ENCODE results near the gene TNIK. TPM values are rescaled to one million over a fixed set of nuclear protein-coding genes. Genes with fewer than 3 reads are reported as not detected.

TNIK gene
- total and polyA plus RNA-seq, 3 donors from 2014 or later = 39.3 to 99.6 (median 83.5) TPM

DNA sequence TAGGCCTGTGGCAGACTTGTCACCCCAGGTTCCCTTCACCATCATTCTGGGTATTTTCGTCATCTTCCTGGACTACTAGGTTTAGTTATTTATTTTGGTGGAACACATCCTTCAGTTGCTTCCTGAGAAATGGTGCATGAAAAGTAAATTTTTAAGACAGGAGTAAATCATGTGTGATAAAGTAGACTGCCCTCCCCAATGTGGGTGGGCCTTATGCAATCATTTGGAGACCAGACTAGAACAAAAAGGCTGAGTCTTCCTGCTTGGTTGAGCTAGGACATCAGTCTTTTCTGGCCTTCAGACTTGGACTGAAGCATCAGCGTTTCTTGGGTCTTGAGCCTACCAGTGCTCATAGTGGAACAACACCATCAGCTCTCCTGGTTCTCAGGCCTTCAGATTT, 382.9 kb downstream of the TNIK start:
- Histone ChIP-seq H3K27me3 (no peaks in the 10 kb centered on the region), H3K27ac (no peak overlapping the region), H3K4me3 (no peak overlapping the region), H3K36me3 (ENCODE audit: low read depth, missing control alignments) (no peaks in the 10 kb centered on the region), H3K9me3 (no peaks in the 10 kb centered on the region), H3K4me1 (no peaks in the 10 kb centered on the region)
- TF ChIP-seq POLR2A (IDR thresholded peaks at IDR 0.05) = no peak
- TF ChIP-seq, protein P1, sequence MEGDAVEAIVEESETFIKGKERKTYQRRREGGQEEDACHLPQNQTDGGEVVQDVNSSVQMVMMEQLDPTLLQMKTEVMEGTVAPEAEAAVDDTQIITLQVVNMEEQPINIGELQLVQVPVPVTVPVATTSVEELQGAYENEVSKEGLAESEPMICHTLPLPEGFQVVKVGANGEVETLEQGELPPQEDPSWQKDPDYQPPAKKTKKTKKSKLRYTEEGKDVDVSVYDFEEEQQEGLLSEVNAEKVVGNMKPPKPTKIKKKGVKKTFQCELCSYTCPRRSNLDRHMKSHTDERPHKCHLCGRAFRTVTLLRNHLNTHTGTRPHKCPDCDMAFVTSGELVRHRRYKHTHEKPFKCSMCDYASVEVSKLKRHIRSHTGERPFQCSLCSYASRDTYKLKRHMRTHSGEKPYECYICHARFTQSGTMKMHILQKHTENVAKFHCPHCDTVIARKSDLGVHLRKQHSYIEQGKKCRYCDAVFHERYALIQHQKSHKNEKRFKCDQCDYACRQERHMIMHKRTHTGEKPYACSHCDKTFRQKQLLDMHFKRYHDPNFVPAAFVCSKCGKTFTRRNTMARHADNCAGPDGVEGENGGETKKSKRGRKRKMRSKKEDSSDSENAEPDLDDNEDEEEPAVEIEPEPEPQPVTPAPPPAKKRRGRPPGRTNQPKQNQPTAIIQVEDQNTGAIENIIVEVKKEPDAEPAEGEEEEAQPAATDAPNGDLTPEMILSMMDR (IDR thresholded peaks at IDR 0.05) = no peak
- WGBS, 2 donors = 79 to 89% methylated on average over 2 of the region's 2 CpGs
- no peak for DNase-seq
- intact Hi-C loops (cut with DNase I; ENCODE audit: low total_unique reads) = no loop called here

- Histone ChIP-seq H3K36me3 (ENCODE audit: low read depth, missing control alignments) (no peaks in the 10 kb centered on the region), H3K4me1 (no peaks in the 10 kb centered on the region), H3K9me3 (no peaks in the 10 kb centered on the region), H3K4me3 (no peak overlapping the region), H3K27ac (no peak overlapping the region), H3K27me3 (no peaks in the 10 kb centered on the region)
- no peak for TF ChIP-seq POLR2A (IDR thresholded peaks at IDR 0.05)
- TF ChIP-seq, protein P1 (IDR thresholded peaks at IDR 0.05) = no peak
- DNase-seq = no peak
- intact Hi-C loops (cut with DNase I; ENCODE audit: low total_unique reads) = no loop called here
Measured at GRCh38 chr3:171072432-171072831, 387.8 kb downstream of the TNIK start.

DNA sequence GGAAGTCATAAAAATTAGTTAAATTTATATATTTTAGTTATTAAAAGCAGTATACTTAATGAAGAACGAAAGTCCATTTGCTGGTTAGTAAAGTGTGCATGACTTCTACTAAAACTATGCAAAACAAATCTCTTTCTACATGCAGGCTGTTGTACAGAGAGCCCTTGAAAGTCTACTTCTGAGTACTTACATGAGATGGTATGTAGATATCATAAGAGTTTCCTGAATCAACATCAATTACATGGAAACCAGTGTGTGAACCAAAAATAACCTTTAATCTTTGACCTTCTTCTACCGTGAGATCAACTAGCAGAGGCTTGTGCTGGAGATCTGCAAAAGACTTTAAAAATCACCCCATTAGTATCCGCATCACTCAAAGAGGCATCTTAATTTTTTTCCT, 391.5 kb downstream of the TNIK start:
- Histone ChIP-seq H3K36me3 (ENCODE audit: low read depth, missing control alignments) (no peaks in the 10 kb centered on the region), H3K27me3 (no peaks in the 10 kb centered on the region), H3K4me1 (no peaks in the 10 kb centered on the region), H3K27ac (no peak overlapping the region), H3K4me3 (no peak overlapping the region), H3K9me3 (no peaks in the 10 kb centered on the region)
- 82 to 86% methylated on average over 3 of the region's 3 CpGs for WGBS, 2 donors
- intact Hi-C loops (cut with DNase I; ENCODE audit: low total_unique reads) = no loop called here
- no peak for DNase-seq
- no peak for TF ChIP-seq POLR2A (IDR thresholded peaks at IDR 0.05)
- TF ChIP-seq, protein P1 (IDR thresholded peaks at IDR 0.05) = no peak

- Histone ChIP-seq H3K36me3 (ENCODE audit: low read depth, missing control alignments) (no peaks in the 10 kb centered on the region), H3K9me3 (no peaks in the 10 kb centered on the region), H3K27me3 (no peaks in the 10 kb centered on the region), H3K4me3 (no peak overlapping the region), H3K27ac (no peak overlapping the region), H3K4me1 (no peaks in the 10 kb centered on the region)
- DNase-seq = no peak
- intact Hi-C loops (cut with DNase I; ENCODE audit: low total_unique reads) = no loop called here
- no peak for TF ChIP-seq POLR2A (IDR thresholded peaks at IDR 0.05)
- TF ChIP-seq, protein P1 (IDR thresholded peaks at IDR 0.05) = no peak
- WGBS, 2 donors = 78 to 81% methylated on average over 6 of the region's 6 CpGs
Measured at GRCh38 chr3:171066206-171066605, 394.0 kb downstream of the TNIK start.

- TF ChIP-seq, protein P1 (IDR thresholded peaks at IDR 0.05) = no peak
- no peak for TF ChIP-seq POLR2A (IDR thresholded peaks at IDR 0.05)
- 77 to 91% methylated on average over 1 of the region's 1 CpG for WGBS, 2 donors
- H3K36me3 ChIP-seq (ENCODE audit: low read depth, missing control alignments) = no peaks in the 10 kb centered on the region
- no peak overlapping the region for H3K27ac ChIP-seq
- intact Hi-C loops (cut with DNase I; ENCODE audit: low total_unique reads) = no loop called here
- no peak for DNase-seq
- H3K27me3 ChIP-seq = no peaks in the 10 kb centered on the region
- no peak overlapping the region for H3K4me3 ChIP-seq
- H3K9me3 ChIP-seq = no peaks in the 10 kb centered on the region
- H3K4me1 ChIP-seq = no peaks in the 10 kb centered on the region
Measured at GRCh38 chr3:171065732-171066131, 394.5 kb downstream of the TNIK start.
